Breast epithelium (tissue), 4 donors: ENCODE results near the gene NR2C1. TPM values are rescaled to one million over a fixed set of nuclear protein-coding genes. Genes with fewer than 3 reads are reported as not detected.
A peak's percentile ranks its signal among the peaks of the same experiment; 100 is the strongest.

Experiments
- DNase-seq, 2 donors: peaks; one replicate each; pipeline ENCODE4 v3.0.0-alpha.2; 2019; ENCODE audit warnings: low spot score in 2 of 2
- H3K27ac ChIP-seq, 2 donors: fragments of 200-600 bp; sonication (generic) in 1 of 2; one replicate each; pipeline ENCODE4 v1.5.1; 2016 to 2019; ENCODE audit warnings: mild to moderate bottlenecking in 1 of 2
- H3K27me3 ChIP-seq, 2 donors: fragments of 200-600 bp; sonication (generic) in 1 of 2; one replicate each; pipeline versions ENCODE4 v1.5.1 to v1.6.0; 2017 to 2019; ENCODE audit warnings: control low read depth in 1 of 2, mild to moderate bottlenecking in 1 of 2
- H3K36me3 ChIP-seq: fragments of 200-600 bp; one replicate; pipeline ENCODE4 v1.5.1; 2019
- H3K4me1 ChIP-seq, 2 donors: fragments of 200-600 bp; sonication (generic); one replicate each; pipeline ENCODE4 v1.5.1; 2016 to 2019; ENCODE audit warnings: control low read depth in 1 of 2
- H3K4me3 ChIP-seq, 3 donors: fragments of 200-600 bp; sonication (generic); 1 replicate in 2 of 3; 2 replicates in 1 of 3; pipeline ENCODE4 v1.5.1; 2016 to 2019; ENCODE audit warnings: mild to moderate bottlenecking in 3 of 3, moderate library complexity in 2 of 3
- H3K9me3 ChIP-seq, 2 donors: fragments of 200-600 bp; sonication (generic) in 1 of 2; one replicate each; pipeline ENCODE4 v1.5.1; 2016 to 2019; ENCODE audit warnings: control low read depth in 1 of 2
- CTCF ChIP-seq, 3 donors: fragments of 450-650 bp; IDR thresholded peaks; one replicate each; pipeline ENCODE4 v1.5.1; 2016 to 2017; ENCODE audit warnings: antibody characterized with exemption in 3 of 3, mild to moderate bottlenecking in 3 of 3, moderate library complexity in 3 of 3
- POLR2A ChIP-seq: fragments of 450-650 bp; IDR thresholded peaks from one replicate; pipeline ENCODE4 v1.6.1; 2016; ENCODE audit warnings: antibody characterized with exemption, mild to moderate bottlenecking, moderate library complexity
- POLR2AphosphoS5 ChIP-seq, 3 donors: sonication (generic); formaldehyde crosslinking; IDR thresholded peaks; one replicate each; pipeline ENCODE4 v1.6.1; 2017; ENCODE audit warnings: antibody characterized with exemption in 3 of 3
- intact Hi-C: fragments of 100-400 bp; cut with DNase I; formaldehyde crosslinking; loops from one replicate; pipeline ENCODE4 v1.15.1; 2023; ENCODE audit warnings: low total_unique reads
- total RNA-seq, 3 donors: library from RNA; depleted of rRNA; stranded (reverse); fragments of >200 nt; gene quantifications; one replicate each; pipeline ENCODE4 v1.1.0, GENCODE V29; 2016

The NR2C1 gene
- total RNA-seq, 3 donors from 2014 or later: 46.7 to 50.5 (median 47.7) TPM

- Histone ChIP-seq H3K27me3 (no peaks in the 10 kb centered on the region), H3K36me3 (no peaks in the 10 kb centered on the region), H3K4me1 (no peaks in the 10 kb centered on the region), H3K9me3 (peaks cover 5 to 6% of the 10 kb centered on the region in 2 donors), H3K27ac (no peak overlapping the region), H3K4me3 (no peak overlapping the region)
- intact Hi-C loops: no loop called here
- no peak for DNase-seq
- TF ChIP-seq POLR2AphosphoS5 (IDR thresholded peaks at IDR 0.05) (no peak), POLR2A (no peak), CTCF (IDR thresholded peaks at IDR 0.05) (no peak)
Observed at GRCh38 chr12:95004610-95005009, 68.8 kb downstream of the NR2C1 start.

GRCh38 chr12:95003921-95004272, 69.5 kb downstream of the NR2C1 start:
- Histone ChIP-seq H3K27me3 (no peaks in the 10 kb centered on the region), H3K9me3 (peaks cover 5 to 6% of the 10 kb centered on the region in 2 donors), H3K36me3 (no peaks in the 10 kb centered on the region), H3K4me3 (peak overlapping the region; percentile 79 to 96 (median 87)), H3K27ac (peak overlapping the region; percentile 81 to 84), H3K4me1 (no peaks in the 10 kb centered on the region)
- DNase-seq: no peak
- intact Hi-C loops: no loop called here
- no peak for TF ChIP-seq POLR2A
- TF ChIP-seq POLR2AphosphoS5 (IDR thresholded peaks at IDR 0.05): no peak
- no peak for TF ChIP-seq CTCF (IDR thresholded peaks at IDR 0.05)

- intact Hi-C loops: no loop called here
Observed at GRCh38 chr12:95003213-95003920, 70.1 kb downstream of the NR2C1 start, which contains the start of gene NDUFA12. Gene NDUFA12 (minus strand): TSS chr12:95003697. CDS start chr12:95003680, 17 bp downstream.

GRCh38 chr12:95002754-95003153, 70.7 kb downstream of the NR2C1 start:
- intact Hi-C loops: no loop called here
- peak overlapping the region; percentile 79 to 96 (median 87) for H3K4me3 ChIP-seq
- no peak for DNase-seq
- no peaks in the 10 kb centered on the region for H3K4me1 ChIP-seq
- no peaks in the 10 kb centered on the region for H3K36me3 ChIP-seq
- H3K27me3 ChIP-seq: no peaks in the 10 kb centered on the region
- H3K9me3 ChIP-seq: peaks cover 0 to 1% of the 10 kb centered on the region in 2 donors
- TF ChIP-seq POLR2A (no peak), CTCF (IDR thresholded peaks at IDR 0.05) (no peak), POLR2AphosphoS5 (IDR thresholded peaks at IDR 0.05) (no peak)
- H3K27ac ChIP-seq: peak overlapping the region; percentile 81 to 84

More at GRCh38 chr12:95003213-95003920, 70.1 kb downstream of the NR2C1 start, which contains the start of gene NDUFA12:
- H3K36me3 ChIP-seq: no peaks in the 10 kb centered on the region
- TF ChIP-seq CTCF (IDR thresholded peaks at IDR 0.05) (no peak), POLR2A (no peak), POLR2AphosphoS5 (IDR thresholded peaks at IDR 0.05) (peak; percentile 20 to 57 (median 56))
- no peaks in the 10 kb centered on the region for H3K4me1 ChIP-seq
- H3K9me3 ChIP-seq: peaks cover under 1 to 5% of the 10 kb centered on the region in 2 donors
- no peaks in the 10 kb centered on the region for H3K27me3 ChIP-seq
- H3K27ac ChIP-seq: peak within 1 kb of the TSS; percentile 81 to 84
- H3K4me3 ChIP-seq: peak within 1 kb of the TSS; percentile 79 to 96 (median 87)
- peak; percentile 90 to 93 for DNase-seq

GRCh38 chr12:94998326-94998725, 75.1 kb downstream of the NR2C1 start:
- no peak for DNase-seq
- Histone ChIP-seq H3K27me3 (no peaks in the 10 kb centered on the region), H3K9me3 (no peaks in the 10 kb centered on the region), H3K36me3 (no peaks in the 10 kb centered on the region), H3K27ac (no peak overlapping the region), H3K4me3 (no peak overlapping the region), H3K4me1 (no peaks in the 10 kb centered on the region)
- TF ChIP-seq CTCF (IDR thresholded peaks at IDR 0.05): no peak
- no peak for TF ChIP-seq POLR2A
- no peak for TF ChIP-seq POLR2AphosphoS5 (IDR thresholded peaks at IDR 0.05)
- intact Hi-C loops: no loop called here
